Measurements from ENCODE around the gene TMEM114. TPM values are rescaled to one million over a fixed set of nuclear protein-coding genes. Genes with fewer than 3 reads are reported as not detected.
"Not testable (repeated sequence)": the region's sequence is repeated elsewhere in the genome, so short reads cannot be mapped to it uniquely, and the experiment has no call there.

TMEM114 gene
- total and polyA plus RNA-seq, 2 experiments from 2014 or later: not detected

GRCh38 chr16:8572063-8572918 lies 18.0 kb downstream of the TMEM114 start:
- H3K9ac ChIP-seq: no peak overlapping the region
- DNase-seq: no peak
- no peak for TF ChIP-seq EZH2 (IDR thresholded peaks at IDR 0.05; ENCODE audit: insufficient read depth, poor library complexity, severe bottlenecking)
- TF ChIP-seq EZH2phosphoT487 (IDR thresholded peaks at IDR 0.05; ENCODE audit: insufficient read depth, low read depth): no peak
- no peak overlapping the region for H3K27ac ChIP-seq
- 50 to 55% methylated on average over 11 of the region's 11 CpGs for WGBS, 2 experiments (ENCODE audit: low coverage in 1 of 2, low lambda C conversion rate in 2 of 2, missing lambda C conversion rate in 2 of 2)
- no peak overlapping the region for H3K4me3 ChIP-seq
- H3K4me1 ChIP-seq (ENCODE audit: insufficient read depth): peaks cover 11% of the 10 kb centered on the region
- H3K4me2 ChIP-seq (ENCODE audit: unreplicated experiment): no peak overlapping the region
- peak overlapping the region; percentile 80; the same call in 1 of the 2 replicates for H2AFZ ChIP-seq
- no peaks in the 10 kb centered on the region for H3F3A ChIP-seq (ENCODE audit: insufficient read depth)
- no peaks in the 10 kb centered on the region for H3K9me2 ChIP-seq (ENCODE audit: insufficient read depth)
- in situ Hi-C loops (cut with MboI): loop anchor here (10.0 to 25.0 kb wide), 2 partner anchors 223 to 1615 kb away; partner anchors contain the start of genes GRIN2A, PMM2 and TMEM186
- no peaks in the 10 kb centered on the region for H3K79me2 ChIP-seq (ENCODE audit: insufficient read depth)
- H3K27me3 ChIP-seq (replicated peaks; ENCODE audit: insufficient read depth): peaks cover 28% of the 10 kb centered on the region
- H3K36me3 ChIP-seq (ENCODE audit: low read depth): no peaks in the 10 kb centered on the region
- H3K9me3 ChIP-seq (ENCODE audit: low read depth): no peaks in the 10 kb centered on the region
- H4K20me1 ChIP-seq (ENCODE audit: insufficient read depth): no peaks in the 10 kb centered on the region

GRCh38 chr16:8571061-8571596 lies 19.2 kb downstream of the TMEM114 start:
- peaks cover 23% of the 10 kb centered on the region for H3K27me3 ChIP-seq (replicated peaks; ENCODE audit: insufficient read depth)
- TF ChIP-seq EZH2 (IDR thresholded peaks at IDR 0.05; ENCODE audit: insufficient read depth, poor library complexity, severe bottlenecking) (no peak), EZH2phosphoT487 (IDR thresholded peaks at IDR 0.05; ENCODE audit: insufficient read depth, low read depth) (no peak)
- no peaks in the 10 kb centered on the region for H3K9me3 ChIP-seq (ENCODE audit: low read depth)
- H3K4me2 ChIP-seq (ENCODE audit: unreplicated experiment): no peak overlapping the region
- H3K4me1 ChIP-seq (ENCODE audit: insufficient read depth): peaks cover 11% of the 10 kb centered on the region
- peak; percentile 53 for DNase-seq
- in situ Hi-C loops (cut with MboI): loop anchor here (10.0 to 25.0 kb wide), 2 partner anchors 224 to 1616 kb away; partner anchors contain the start of genes GRIN2A, PMM2 and TMEM186
- no peak overlapping the region for H3K27ac ChIP-seq
- H3K4me3 ChIP-seq: no peak overlapping the region
- 27 to 30% methylated on average over 6 of the region's 6 CpGs for WGBS, 2 experiments (ENCODE audit: low coverage in 1 of 2, low lambda C conversion rate in 2 of 2, missing lambda C conversion rate in 2 of 2)
- no peaks in the 10 kb centered on the region for H4K20me1 ChIP-seq (ENCODE audit: insufficient read depth)
- H3K9ac ChIP-seq: 0 out of 2 replicates have a peak overlapping the region, but pooled peaks have one; percentile 20
- no peaks in the 10 kb centered on the region for H3K36me3 ChIP-seq (ENCODE audit: low read depth)
- H3K9me2 ChIP-seq (ENCODE audit: insufficient read depth): no peaks in the 10 kb centered on the region
- H3K79me2 ChIP-seq (ENCODE audit: insufficient read depth): no peaks in the 10 kb centered on the region
- H3F3A ChIP-seq (ENCODE audit: insufficient read depth): no peaks in the 10 kb centered on the region
- H2AFZ ChIP-seq: peak overlapping the region; percentile 50

DNA sequence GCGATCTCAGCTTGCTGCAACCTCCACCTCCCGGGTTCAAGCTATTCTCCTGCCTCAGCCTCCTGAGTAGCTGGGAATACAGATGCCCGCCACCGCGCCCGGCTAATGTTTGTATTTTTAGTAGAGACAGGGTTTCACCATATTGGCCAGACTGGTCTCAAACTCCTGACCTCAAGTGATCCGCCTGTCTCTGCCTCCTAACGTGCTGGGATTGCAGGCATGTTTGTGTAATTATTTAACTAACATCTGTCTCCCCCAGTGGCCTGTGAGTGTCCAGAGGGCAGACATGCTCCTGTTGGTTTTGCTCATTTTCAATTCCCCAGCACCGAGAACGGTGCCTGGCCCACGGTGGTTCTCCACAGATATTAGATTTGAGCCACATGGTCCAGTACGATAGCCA lies 19.9 kb downstream of the TMEM114 start:
- H4K20me1 ChIP-seq (ENCODE audit: insufficient read depth); H3K36me3 ChIP-seq (ENCODE audit: low read depth); H3F3A ChIP-seq (ENCODE audit: insufficient read depth); H3K27ac ChIP-seq; H3K9ac ChIP-seq; H3K9me3 ChIP-seq (ENCODE audit: low read depth); H3K4me2 ChIP-seq (ENCODE audit: unreplicated experiment); H3K79me2 ChIP-seq (ENCODE audit: insufficient read depth); DNase-seq; H3K4me3 ChIP-seq; H3K9me2 ChIP-seq (ENCODE audit: insufficient read depth): not testable (repeated sequence)
- H2AFZ ChIP-seq: peak overlapping the region; percentile 50; the same call in 1 of the 2 replicates
- peaks cover 16% of the 10 kb centered on the region; the same call in 1 of the 2 replicates for H3K27me3 ChIP-seq (replicated peaks; ENCODE audit: insufficient read depth)
- H3K4me1 ChIP-seq (ENCODE audit: insufficient read depth): peaks cover 11% of the 10 kb centered on the region
- 65 to 71% methylated on average over 12 of the region's 12 CpGs for WGBS, 2 experiments (ENCODE audit: low coverage in 1 of 2, low lambda C conversion rate in 2 of 2, missing lambda C conversion rate in 2 of 2)
- in situ Hi-C loops (cut with MboI): loop anchor here (10.0 to 25.0 kb wide), 2 partner anchors 224 to 1617 kb away; partner anchors contain the start of genes GRIN2A, PMM2 and TMEM186

DNA sequence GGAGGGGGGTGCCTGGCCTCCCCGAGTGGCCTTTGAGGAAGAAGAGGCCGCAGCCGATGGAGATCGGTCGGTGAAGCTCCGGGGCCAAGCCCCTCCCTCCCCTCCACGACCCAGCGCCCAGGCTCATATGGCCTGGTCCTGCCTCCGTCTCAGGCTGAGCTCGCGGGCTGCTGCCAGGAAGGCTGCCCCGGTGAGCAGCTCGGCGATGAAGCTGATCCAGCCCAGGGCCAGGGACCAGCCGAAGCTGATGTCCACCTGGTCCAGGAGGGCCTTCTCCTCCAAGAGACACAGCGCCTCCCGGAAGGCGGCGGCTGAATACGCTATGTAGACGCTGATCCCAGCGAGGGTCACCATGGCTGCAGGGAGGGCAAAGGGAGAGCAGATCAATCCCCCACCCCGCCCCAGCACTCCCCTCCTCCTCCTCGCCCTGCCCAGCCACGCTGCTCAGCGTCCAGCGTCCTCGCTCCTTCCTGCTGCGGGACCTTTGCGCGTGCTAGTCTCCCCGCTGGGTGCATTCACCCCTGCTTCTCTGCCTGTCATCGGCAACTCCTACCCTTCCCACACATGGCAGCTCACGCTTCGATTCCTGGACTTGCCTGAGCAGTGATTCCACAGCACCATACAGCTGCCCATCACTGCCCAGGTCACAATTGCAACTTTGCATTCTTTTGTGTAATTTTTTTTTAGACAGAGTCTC lies 20.5 kb downstream of the TMEM114 start:
- H3K4me1 ChIP-seq (ENCODE audit: insufficient read depth): peaks cover 11% of the 10 kb centered on the region
- H4K20me1 ChIP-seq (ENCODE audit: insufficient read depth): no peaks in the 10 kb centered on the region
- no peak overlapping the region for H3K27ac ChIP-seq
- H3K9ac ChIP-seq: no peak overlapping the region
- no peaks in the 10 kb centered on the region for H3K9me3 ChIP-seq (ENCODE audit: low read depth)
- H3K79me2 ChIP-seq (ENCODE audit: insufficient read depth): no peaks in the 10 kb centered on the region
- 23 to 24% methylated on average over 24 to 28 of the region's 35 CpGs for WGBS, 2 experiments (ENCODE audit: low coverage in 1 of 2, low lambda C conversion rate in 2 of 2, missing lambda C conversion rate in 2 of 2)
- no peaks in the 10 kb centered on the region for H3K9me2 ChIP-seq (ENCODE audit: insufficient read depth)
- in situ Hi-C loops (cut with MboI): loop anchor here (10.0 to 25.0 kb wide), 2 partner anchors 225 to 1618 kb away; partner anchors contain the start of genes GRIN2A, PMM2 and TMEM186
- no peak overlapping the region for H3K4me3 ChIP-seq
- TF ChIP-seq EZH2phosphoT487 (IDR thresholded peaks at IDR 0.05; ENCODE audit: insufficient read depth, low read depth): no peak
- no peak for TF ChIP-seq EZH2 (IDR thresholded peaks at IDR 0.05; ENCODE audit: insufficient read depth, poor library complexity, severe bottlenecking)
- DNase-seq: no peak
- no peak overlapping the region for H3K4me2 ChIP-seq (ENCODE audit: unreplicated experiment)
- H3F3A ChIP-seq (ENCODE audit: insufficient read depth): no peaks in the 10 kb centered on the region
- no peaks in the 10 kb centered on the region for H3K36me3 ChIP-seq (ENCODE audit: low read depth)
- peaks cover 10% of the 10 kb centered on the region; the same call in 1 of the 2 replicates for H3K27me3 ChIP-seq (replicated peaks; ENCODE audit: insufficient read depth)
- no peak overlapping the region for H2AFZ ChIP-seq
